GM18502 (cell line): ENCODE measurements around the gene PRDM16.

Experiments used
- ATAC-seq: cut with Tn5 transposase; IDR thresholded peaks from one replicate; pipeline ENCODE4 v1.9.1; 2021; ENCODE audit warnings: mild to moderate bottlenecking; ENCODE audit not compliant: unreplicated experiment, poor library complexity

PRDM16 gene

DNA sequence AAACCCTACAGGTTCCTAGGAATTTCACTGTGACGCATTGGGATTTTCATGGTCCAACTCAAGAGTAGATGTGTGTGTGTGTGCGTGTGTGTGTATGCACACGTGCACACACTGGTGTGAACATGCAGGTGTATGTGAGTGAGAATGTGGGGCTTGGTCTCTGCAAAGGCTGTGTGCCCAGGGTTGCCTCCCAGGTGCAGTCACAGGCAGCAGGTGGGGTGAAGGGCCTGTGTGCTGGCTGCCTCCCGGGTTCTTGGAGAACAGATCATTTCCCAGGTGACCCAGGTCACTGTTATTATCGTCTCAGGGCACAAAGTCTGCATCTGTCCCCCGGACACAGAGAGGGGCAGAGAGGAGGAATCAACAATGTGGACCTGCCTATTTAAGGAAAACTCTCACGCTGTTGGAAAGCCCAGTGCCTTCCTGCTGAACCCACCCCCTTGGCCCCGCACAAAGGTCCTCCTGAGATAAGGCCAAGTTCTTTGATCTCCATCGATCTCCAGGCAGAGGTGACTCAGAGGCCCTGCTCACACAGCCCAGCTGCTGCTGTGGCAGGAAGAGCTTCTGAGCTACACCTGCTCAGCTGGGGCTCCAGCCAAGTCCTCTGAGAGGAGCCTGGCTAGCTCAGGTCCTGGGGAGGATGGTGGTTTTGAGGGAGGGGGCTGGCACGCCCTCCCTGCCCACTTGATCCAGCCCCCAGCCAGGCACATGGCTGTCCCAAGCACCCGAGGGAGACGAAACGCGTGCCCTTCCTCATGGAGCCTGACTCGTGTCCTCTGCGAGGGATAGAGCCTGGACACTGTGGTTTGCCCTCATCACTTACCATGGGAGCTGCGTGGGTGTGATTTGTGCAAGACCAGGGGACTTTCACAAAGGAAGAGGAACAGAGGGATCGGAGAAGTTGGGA, 251.5 kb downstream of the PRDM16 start:
- ATAC-seq: no peak

DNA sequence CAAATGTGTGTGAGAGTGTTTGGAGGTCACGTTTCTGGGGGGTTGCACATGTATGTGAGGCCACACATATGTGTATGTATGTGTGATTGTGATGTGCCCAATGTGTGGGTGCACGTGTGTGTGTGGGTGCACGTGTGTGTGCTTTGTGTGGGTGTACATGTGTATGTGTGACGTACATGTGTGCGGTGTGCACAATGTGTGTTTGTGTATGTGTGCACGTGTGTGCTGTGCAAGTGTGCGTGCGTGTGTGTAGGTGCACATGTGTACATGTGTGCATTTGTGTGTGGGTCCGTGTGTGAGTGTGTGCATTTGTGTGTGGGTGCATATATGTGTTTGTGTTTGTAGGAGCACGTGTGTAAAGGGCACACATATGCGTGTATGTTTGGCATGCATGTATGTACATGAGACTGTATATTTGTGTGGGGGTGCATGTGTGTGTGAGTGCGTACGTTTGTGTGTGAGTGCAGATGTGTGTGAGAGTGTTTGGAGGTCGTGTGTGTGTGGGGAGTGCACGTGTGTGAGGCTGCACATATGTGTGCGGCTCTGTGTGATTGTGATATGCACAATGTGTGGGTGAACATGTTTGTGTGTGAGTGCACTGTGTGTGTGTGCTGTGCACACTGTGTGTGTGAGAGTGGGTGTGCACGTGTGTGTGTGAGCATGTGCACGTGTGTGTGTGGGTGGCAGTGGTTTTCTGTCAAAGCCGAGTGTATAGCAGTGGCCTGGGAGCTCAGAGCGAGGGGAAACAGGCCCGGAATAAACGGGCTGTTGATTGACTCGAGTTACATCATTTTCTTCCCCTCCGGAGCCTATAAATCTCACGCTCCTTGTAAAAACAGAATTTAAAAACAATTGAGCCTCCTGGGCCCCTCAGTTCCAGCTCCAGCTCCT, 252.8 kb downstream of the PRDM16 start:
- ATAC-seq: no peak

DNA sequence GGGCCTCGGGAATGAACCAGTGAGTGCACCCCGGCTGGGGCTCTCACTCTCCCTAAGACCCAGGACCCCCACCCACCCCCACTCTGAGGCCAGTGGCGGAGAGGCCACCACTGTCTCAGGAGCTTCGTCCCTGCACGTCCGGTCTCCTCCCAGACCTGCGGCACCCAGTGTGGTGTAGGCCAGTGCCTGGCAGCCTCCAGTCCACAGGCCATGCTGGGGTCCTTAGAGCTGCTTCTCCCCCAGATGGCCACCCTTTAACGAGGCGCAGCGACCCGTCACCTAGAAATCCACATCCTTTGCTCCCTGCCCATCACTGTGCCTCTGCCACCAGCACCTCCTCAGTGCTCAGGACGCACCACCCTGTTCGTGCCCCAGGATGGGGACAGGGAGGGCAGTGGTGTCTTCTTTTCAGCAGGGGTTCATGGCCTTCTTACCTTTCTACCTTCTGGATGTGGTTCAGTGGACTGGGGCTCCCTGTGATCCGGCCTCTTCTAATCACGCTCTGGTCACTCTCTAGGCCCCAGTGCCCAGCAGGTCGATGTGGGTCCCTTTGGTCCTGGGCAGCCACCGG, 253.5 kb downstream of the PRDM16 start:
- ATAC-seq: no peak

DNA sequence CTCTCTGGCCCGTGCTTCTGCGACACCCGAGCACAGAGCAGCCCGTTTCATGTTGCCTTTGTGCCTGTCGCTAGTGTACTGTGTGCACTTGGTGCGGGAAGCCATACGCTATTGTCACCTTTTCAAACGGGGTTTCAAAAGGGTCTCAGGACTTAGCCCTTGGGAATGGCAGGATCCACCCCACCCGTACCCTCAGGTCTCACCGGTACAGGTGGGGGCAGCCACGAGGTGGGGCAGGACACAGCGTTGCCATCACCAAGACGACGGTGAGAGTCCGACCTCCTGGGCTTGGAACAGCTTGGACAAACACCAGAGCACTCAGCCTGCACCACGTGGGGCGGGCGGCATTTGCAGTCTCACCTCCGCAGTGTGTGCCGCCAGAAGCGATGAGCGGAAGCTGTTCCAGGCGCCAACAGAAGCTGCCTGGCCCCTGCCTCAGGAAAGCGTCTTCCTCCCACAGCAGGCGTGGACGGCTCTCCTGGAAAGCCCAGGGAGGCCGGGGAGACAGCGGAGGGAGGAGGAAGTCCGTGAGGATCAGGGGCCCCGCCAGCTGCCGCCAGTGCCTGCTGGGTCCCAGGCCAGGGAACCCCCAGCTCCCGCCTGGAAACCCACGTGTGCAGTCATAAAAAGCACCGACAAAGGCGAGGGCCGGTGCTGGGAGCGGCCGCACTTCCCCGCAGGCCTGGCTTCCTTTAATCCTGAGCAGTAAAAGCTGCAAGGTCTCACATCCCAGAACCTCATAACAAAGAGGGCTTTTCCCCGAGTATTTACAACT, 254.2 kb downstream of the PRDM16 start:
- ATAC-seq: no peak

DNA sequence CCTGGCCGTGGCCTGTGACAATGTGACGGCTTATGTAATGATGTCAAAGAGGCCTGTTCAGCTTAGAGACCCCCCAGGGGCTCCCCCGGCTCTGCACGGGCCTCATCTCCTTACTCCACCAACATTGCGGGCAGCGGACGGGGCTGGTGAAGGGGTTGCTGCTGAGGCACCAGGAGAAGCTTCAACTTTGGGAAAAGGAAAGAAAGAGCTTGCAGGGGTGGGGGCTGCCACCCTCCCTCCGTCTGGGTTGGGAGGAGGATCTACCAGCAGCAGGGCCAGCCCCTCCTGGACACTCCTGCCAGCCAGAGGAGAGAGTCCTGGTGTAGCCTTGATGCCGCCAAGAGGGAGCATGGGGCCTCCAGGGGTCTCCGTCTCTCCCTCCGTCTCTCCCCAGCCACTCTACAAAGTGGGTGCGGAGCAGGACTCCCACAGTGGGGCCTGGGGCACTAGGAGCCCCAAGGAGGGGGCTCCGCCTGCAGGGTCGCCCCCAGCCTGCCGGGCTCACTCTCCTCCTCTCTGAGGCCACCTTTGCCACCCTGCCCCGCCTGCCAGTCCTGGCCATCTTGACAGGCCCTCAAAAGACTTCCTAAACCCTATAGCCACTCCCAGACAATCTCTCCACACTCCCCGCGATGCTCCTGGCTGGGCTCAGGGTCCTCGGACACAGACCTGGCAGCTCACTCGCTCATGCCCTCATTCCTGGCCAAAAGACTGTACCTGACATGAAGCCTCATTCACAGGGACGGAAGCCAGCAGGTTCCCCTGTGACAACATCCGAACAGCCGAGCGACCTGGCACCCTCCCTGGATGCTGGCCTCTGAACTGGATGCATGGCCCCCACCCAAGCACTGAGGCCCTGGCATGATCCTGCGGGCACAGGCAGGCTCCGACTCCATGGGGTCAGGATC, 255.0 kb downstream of the PRDM16 start:
- ATAC-seq: no peak

DNA sequence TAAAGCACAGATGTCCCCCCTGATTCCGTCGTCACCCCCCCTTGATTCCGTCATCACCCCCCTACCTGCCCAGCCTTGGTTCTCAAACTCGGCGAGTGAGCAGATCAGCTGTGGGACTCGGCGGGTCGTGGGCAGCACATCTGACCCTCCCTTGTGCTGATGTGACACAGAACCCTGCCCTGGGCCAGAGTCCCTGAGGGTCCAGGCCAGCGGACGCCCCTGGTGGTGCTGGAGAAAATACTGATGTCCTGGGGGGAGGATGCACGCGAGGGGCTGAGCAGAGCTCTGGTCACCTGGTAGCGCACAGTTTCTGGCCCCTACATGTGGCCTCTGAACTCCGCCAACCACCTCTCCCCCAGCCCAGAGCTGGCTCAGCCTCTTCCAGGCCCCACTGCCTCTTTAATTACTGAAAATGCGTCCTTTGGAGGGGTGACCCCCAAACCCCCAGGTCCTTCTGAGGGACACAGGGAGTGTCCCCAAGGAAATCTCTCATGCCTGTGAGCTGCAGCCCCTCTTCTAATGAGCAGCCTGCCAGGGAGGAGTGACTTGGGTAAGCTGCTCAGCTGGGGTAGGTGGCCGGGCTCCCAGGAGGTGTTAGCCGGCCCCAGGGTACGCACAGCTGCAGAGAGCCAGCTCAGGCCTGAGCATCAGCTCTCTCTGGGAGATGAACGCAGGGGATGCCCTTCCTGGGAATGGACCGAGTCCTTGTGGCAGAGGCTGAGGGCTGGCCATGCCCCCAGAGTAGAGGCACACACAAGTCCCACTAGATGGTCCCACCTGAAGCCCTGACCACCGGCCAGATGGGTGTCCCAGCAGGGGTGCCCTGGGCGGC, 255.9 kb downstream of the PRDM16 start:
- ATAC-seq: no peak

DNA sequence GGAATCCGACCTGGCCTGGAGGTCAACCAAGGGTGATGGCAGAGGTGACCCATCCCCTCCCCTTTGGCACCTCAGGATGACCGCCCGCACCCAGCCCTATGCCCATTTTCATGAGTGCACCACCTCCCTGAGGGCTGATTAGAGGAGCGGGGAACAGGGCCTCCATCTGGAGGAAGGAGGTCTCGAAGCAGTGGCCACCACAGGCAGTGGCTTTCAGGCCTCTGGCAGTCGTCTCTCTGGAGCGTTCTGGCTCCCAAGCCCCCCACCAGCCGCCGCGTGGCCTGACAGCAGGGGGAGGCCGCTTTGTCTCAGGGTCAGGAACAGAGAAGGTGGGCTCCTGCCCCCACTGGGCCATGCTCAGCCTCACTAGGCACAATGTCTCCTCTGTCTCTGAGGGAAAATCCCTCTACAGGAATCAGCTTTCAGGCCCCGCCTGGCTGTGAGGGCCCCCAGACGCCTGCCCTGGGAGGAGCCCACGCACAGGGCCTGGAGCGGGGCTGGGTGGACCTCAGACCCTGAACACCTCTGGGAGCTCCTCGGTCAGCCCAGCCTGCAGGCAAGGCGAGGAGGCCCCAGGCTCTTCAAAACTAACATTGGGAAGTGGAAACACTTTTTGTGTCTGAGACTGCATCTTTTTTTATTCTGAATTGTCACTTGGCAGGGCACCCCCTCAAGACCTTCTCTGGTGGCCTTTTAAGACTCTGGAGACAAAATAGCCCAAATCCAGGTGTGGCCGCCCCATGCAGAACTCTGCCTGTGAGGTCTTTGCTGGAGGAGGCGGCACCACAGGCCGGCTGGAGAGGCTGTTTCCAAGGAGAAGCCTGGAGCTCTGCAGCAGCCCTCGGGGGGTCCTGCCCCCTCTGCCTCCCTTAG, 257.7 kb downstream of the PRDM16 start:
- ATAC-seq: no peak

DNA sequence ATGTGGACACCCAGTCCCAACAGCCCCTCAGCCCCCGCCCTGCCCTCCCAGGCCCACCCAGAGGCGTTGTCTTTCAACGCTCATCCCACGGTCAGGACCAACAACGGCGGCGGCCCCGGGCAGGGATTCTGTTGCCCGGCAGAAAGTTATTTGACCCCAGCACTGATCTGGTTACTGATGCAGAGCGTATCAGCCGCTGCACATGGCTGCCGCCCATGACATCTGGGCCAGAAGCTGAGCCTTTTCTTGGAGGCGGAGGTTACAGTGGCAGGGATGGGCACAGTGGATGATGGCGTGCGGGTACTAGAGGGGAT, 258.3 kb downstream of the PRDM16 start:
- no peak for ATAC-seq

DNA sequence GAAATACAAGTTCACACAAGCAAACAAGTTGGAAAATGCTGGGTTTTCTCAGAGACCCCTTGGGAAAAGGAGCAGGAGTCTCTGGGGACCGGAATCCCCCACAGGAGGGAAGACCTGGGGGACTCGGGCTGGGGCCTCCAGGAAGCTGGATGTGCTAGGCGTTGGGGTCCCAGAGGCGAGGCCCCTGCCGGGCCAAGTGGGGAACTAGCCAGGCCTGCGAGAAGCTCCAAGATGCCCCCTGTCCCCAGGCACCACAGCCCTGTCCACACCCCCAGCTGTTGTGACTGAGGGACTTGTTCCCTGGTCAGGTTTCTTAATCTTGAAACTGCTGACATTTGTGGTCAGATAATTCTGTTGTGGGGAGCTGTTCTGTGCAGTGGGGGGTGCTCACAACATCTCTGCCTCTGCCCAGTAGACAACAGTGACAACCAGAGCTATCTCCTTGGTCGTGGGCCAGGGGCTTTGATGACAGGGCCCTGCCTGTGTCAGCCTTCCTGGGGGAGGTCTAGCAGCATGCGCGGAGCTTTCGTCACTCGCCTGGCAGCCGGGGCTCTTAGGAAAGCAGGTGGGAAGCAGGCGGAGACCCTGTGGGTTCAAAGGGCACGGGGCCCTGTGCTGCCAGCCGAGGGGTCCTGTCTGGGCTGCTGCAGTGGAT, 259.1 kb downstream of the PRDM16 start:
- no peak for ATAC-seq

DNA sequence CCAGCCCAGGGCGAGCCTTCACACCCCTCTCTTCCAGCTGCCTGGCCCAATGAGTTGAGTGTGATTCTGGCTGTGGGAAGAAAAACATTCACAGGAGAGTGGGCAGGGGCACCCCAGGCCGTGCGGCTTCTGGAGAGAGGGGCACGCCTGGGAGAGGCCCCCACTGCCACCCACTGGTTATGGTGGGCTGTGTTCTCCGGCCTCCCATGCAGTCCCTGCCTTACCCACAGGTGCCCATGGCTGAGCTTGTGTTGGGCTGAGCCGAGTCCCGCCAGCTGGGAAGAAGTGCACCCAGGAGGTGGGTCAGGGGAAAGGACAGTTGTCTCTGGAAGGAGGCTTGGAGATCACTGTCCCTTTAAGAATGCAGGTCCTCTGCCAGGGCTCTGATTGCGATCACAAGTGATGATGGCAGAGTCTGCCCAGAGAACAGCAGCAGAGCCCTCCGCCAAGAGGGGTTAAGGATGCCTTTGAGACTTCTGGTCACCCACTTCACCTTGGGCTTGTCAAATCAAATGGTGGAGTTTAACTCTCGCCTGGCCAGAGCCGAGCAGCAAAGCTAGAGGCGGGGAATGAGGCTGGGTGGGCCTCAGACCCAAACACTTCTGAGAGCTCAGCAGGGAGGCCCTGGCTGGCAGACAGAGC, 260.8 kb downstream of the PRDM16 start:
- no peak for ATAC-seq

DNA sequence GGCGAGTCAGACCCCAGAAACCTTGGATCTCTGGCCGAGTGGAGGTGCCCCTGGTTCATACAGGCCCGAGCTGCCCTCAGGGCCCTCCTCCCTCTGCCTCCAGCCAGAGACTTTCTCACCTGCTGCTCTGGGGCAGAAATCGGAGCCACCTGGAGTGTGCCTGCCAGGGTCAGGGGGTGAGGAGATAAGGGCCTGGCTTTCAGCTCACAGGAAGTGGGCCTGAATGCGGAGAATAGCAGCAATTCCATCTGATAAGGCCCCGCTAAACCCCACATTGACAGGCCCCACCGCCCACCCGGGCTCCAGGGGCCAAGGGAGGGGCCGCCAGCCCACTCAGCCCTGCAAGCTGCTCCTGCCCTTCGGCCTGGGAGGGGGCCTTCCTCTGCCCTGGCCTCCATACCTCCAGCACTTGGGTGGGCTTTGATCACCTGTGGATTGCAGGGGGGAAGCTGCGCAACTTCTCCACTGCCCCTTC, 261.8 kb downstream of the PRDM16 start:
- ATAC-seq: no peak

DNA sequence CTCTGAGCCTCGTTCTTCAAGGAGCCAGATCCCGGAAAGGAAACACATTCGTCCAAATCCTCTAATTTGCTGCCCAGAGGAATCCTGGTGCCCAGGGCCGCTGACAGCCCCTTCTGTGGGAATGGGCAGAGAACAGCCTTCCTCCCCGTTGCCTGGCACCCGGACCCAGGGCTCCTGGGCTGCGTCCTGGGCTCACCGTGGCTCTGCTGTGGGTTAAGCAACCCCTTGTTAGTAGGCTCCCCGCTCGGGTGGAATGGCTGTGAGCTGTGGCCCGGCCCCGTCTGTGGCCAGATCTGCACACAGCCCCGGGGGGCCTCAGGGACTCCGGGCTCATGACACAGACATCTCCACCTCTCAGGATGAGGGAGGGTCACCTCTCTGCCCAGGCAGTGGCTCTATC, 262.6 kb downstream of the PRDM16 start:
- ATAC-seq: no peak

DNA sequence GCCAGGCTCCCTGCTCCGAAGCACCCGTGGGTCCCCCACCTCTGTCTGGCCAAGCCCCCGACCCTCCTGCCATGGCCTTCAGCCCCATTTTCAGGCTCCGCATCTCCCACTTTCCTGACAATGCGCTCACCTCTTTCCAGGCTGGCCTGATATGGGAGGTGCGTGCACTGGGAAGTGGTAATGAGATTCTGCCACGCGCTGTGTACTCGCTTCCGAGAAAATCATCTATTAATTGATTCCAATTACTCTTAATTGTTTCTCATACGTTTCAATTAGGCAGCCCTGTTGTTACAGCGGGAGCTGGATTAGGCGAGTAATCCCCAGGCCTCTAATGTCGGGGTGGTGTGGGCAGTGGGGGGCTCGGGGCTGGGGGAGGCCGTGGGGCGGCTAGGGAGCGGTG, 263.0 kb downstream of the PRDM16 start:
- ATAC-seq: no peak

DNA sequence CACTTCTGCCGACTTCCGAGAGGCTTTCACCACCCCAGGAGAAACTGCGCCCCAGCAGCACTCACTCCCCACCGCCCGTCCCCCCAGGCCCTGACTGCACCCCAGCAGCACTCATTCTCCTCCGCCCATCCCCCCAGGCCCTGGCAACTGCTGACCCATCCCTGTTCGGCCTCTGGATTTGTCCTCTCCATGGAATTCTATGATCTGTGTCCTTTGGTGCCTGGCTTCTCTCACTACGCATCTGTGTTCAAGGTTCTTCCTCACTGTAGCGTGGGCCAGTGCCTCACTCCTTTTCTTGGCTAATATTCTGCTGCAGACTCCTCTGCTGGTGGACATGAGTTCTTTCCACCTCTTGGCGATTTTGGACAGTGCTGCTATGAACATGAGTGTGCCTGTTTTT, 263.7 kb downstream of the PRDM16 start:
- no peak for ATAC-seq

DNA sequence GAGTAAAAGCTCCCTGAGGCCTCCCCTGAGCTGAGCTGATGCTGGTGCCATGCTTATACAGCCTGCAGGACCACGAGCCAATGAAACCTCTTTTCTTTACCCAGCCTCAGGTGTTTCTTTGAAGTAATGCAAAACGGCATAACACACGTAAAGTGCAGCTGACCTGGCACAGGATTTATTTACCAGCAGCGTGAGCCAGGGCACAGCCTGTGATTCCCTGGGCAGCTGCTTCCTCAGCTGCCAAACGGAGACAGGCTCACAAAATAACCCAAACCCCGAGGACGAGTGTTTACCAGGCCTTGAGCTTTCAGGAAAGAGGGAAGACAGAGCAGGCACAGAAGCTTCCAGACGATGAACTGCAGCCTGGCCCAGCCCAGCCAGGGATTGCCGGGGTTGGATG, 264.9 kb downstream of the PRDM16 start:
- ATAC-seq: no peak

DNA sequence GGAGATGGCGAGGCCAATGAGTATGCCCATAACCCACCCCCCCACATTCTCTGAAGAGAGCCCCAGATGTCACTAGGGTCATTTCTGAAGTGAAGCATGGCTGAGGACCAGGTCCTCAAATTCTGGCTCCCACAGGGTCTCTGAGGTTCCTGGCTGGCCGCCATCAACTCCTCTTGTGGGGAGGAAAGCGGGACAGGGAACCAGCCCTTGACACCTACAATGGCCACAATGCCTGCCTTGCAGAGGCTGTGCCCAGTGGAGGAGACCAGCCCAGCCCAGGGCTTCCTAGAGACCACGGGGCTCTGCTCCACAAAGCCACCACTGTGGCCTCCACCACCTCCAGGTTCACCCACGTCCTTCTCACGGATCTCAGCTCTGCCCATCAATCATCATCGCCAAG, 265.4 kb downstream of the PRDM16 start:
- ATAC-seq: no peak
